ENCODE measurements around the gene HCFC1R1.

The HCFC1R1 gene

GRCh38 chr16:3044708-3045107, 21.0 kb upstream of the HCFC1R1 start:
- Histone ChIP-seq H2BK5ac (ENCODE audit: low read length) (no peak overlapping the region), H4K8ac (ENCODE audit: low read depth, low read length) (no peak overlapping the region), H3K23ac (ENCODE audit: low read depth, low read length, poor library complexity) (no peak overlapping the region), H3K27me3 (ENCODE audit: control insufficient read depth in 3 of 3, insufficient read depth in 3 of 3, low read depth in 1 of 3, low read length in 3 of 3) (peaks cover 14 to 65% (median 28%) of the 10 kb centered on the region in 3 experiments), H3K36me3 (replicated peaks in 1 of 2; ENCODE audit: control insufficient read depth in 2 of 2, insufficient read depth in 2 of 2, low read length in 2 of 2) (no peaks in the 10 kb centered on the region), H3K9me3 (replicated peaks in 1 of 2; ENCODE audit: control insufficient read depth in 2 of 2, insufficient read depth in 1 of 2, low read depth in 1 of 2, low read length in 2 of 2) (peaks cover 0 to 2% of the 10 kb centered on the region in 2 donors), H3K14ac (ENCODE audit: low read length) (no peak overlapping the region), H2BK15ac (ENCODE audit: low read length) (no peak overlapping the region), H2AFZ (ENCODE audit: low read length) (no peak overlapping the region), H3K27ac (replicated peaks; ENCODE audit: low read length) (no peak overlapping the region), H3K9ac (ENCODE audit: low read depth, low read length, poor library complexity) (no peak overlapping the region), H3K18ac (ENCODE audit: low read length) (no peak overlapping the region), H4K91ac (ENCODE audit: low read depth, low read length, poor library complexity) (no peak overlapping the region), H2BK120ac (ENCODE audit: low read depth, low read length) (no peak overlapping the region), H2AK5ac (ENCODE audit: low read depth, low read length) (no peak overlapping the region), H2BK12ac (ENCODE audit: low read length) (no peak overlapping the region), H3K4me1 (ENCODE audit: control insufficient read depth in 2 of 2, insufficient read depth in 1 of 2, low read depth in 1 of 2, low read length in 2 of 2) (peaks cover 0 to 1% of the 10 kb centered on the region in 2 donors), H3K4me3 (ENCODE audit: low read length in 2 of 2) (peak overlapping the region in 1 of 2 donors; percentile 17), H3K4ac (ENCODE audit: low read length) (no peak overlapping the region), H3K4me2 (ENCODE audit: insufficient read depth, low read length, poor library complexity, severe bottlenecking) (no peak overlapping the region), H3K79me1 (ENCODE audit: low read depth, low read length) (peaks cover 3% of the 10 kb centered on the region)
- no peak for DNase-seq (ENCODE audit: low spot score)
- no CpG with 5 or more reads among the region's 6 CpGs for WGBS, 2 donors (ENCODE audit: extremely low coverage in 2 of 2, insufficient read length in 2 of 2, insufficient replicate concordance in 1 of 2)

GRCh38 chr16:3042376-3042775, 18.6 kb upstream of the HCFC1R1 start:
- Histone ChIP-seq H3K4me1 (ENCODE audit: control insufficient read depth in 2 of 2, insufficient read depth in 1 of 2, low read depth in 1 of 2, low read length in 2 of 2) (peaks cover 0 to 1% of the 10 kb centered on the region in 2 donors), H3K9me3 (replicated peaks in 1 of 2; ENCODE audit: control insufficient read depth in 2 of 2, insufficient read depth in 1 of 2, low read depth in 1 of 2, low read length in 2 of 2) (peaks cover 0 to 2% of the 10 kb centered on the region in 2 donors), H3K27me3 (ENCODE audit: control insufficient read depth in 3 of 3, insufficient read depth in 3 of 3, low read depth in 1 of 3, low read length in 3 of 3) (peaks cover 20 to 68% (median 31%) of the 10 kb centered on the region in 3 experiments), H2AFZ (ENCODE audit: low read length) (no peak overlapping the region), H4K8ac (ENCODE audit: low read depth, low read length) (no peak overlapping the region), H4K91ac (ENCODE audit: low read depth, low read length, poor library complexity) (no peak overlapping the region), H3K23ac (ENCODE audit: low read depth, low read length, poor library complexity) (no peak overlapping the region), H3K14ac (ENCODE audit: low read length) (no peak overlapping the region), H2BK12ac (ENCODE audit: low read length) (no peak overlapping the region), H3K36me3 (replicated peaks in 1 of 2; ENCODE audit: control insufficient read depth in 2 of 2, insufficient read depth in 2 of 2, low read length in 2 of 2) (no peaks in the 10 kb centered on the region), H2BK5ac (ENCODE audit: low read length) (no peak overlapping the region), H2BK15ac (ENCODE audit: low read length) (no peak overlapping the region), H3K4me3 (ENCODE audit: low read length in 2 of 2) (no peak overlapping the region), H3K4me2 (ENCODE audit: insufficient read depth, low read length, poor library complexity, severe bottlenecking) (no peak overlapping the region), H3K18ac (ENCODE audit: low read length) (no peak overlapping the region), H3K27ac (replicated peaks; ENCODE audit: low read length) (no peak overlapping the region), H3K79me1 (ENCODE audit: low read depth, low read length) (peaks cover 3% of the 10 kb centered on the region), H3K9ac (ENCODE audit: low read depth, low read length, poor library complexity) (no peak overlapping the region), H2BK120ac (ENCODE audit: low read depth, low read length) (no peak overlapping the region), H2AK5ac (ENCODE audit: low read depth, low read length) (no peak overlapping the region), H3K4ac (ENCODE audit: low read length) (no peak overlapping the region)
- DNase-seq (ENCODE audit: low spot score): no peak
- WGBS, 2 donors (ENCODE audit: extremely low coverage in 2 of 2, insufficient read length in 2 of 2, insufficient replicate concordance in 1 of 2): no CpG with 5 or more reads among the region's 3 CpGs

- H3K36me3 ChIP-seq (replicated peaks in 1 of 2; ENCODE audit: control insufficient read depth in 2 of 2, insufficient read depth in 2 of 2, low read length in 2 of 2): no peaks in the 10 kb centered on the region
- no peak overlapping the region for H2BK120ac ChIP-seq (ENCODE audit: low read depth, low read length)
- no CpG with 5 or more reads among the region's 5 CpGs for WGBS, 2 donors (ENCODE audit: extremely low coverage in 2 of 2, insufficient read length in 2 of 2, insufficient replicate concordance in 1 of 2)
- H3K27me3 ChIP-seq (ENCODE audit: control insufficient read depth in 3 of 3, insufficient read depth in 3 of 3, low read depth in 1 of 3, low read length in 3 of 3): peaks cover 21 to 65% (median 48%) of the 10 kb centered on the region in 3 experiments
- H4K91ac ChIP-seq (ENCODE audit: low read depth, low read length, poor library complexity): no peak overlapping the region
- no peak overlapping the region for H3K23ac ChIP-seq (ENCODE audit: low read depth, low read length, poor library complexity)
- H3K18ac ChIP-seq (ENCODE audit: low read length): no peak overlapping the region
- no peak overlapping the region for H2AFZ ChIP-seq (ENCODE audit: low read length)
- no peak overlapping the region for H2BK12ac ChIP-seq (ENCODE audit: low read length)
- no peak overlapping the region for H2BK15ac ChIP-seq (ENCODE audit: low read length)
- H3K4me3 ChIP-seq (ENCODE audit: low read length in 2 of 2): no peak overlapping the region
- H3K4ac ChIP-seq (ENCODE audit: low read length): no peak overlapping the region
- DNase-seq (ENCODE audit: low spot score): no peak
- no peaks in the 10 kb centered on the region for H3K9me3 ChIP-seq (replicated peaks in 1 of 2; ENCODE audit: control insufficient read depth in 2 of 2, insufficient read depth in 1 of 2, low read depth in 1 of 2, low read length in 2 of 2)
- no peak overlapping the region for H3K27ac ChIP-seq (replicated peaks; ENCODE audit: low read length)
- H3K79me1 ChIP-seq (ENCODE audit: low read depth, low read length): peaks cover 2% of the 10 kb centered on the region
- H3K4me2 ChIP-seq (ENCODE audit: insufficient read depth, low read length, poor library complexity, severe bottlenecking): no peak overlapping the region
- no peak overlapping the region for H3K9ac ChIP-seq (ENCODE audit: low read depth, low read length, poor library complexity)
- no peak overlapping the region for H2AK5ac ChIP-seq (ENCODE audit: low read depth, low read length)
- no peak overlapping the region for H2BK5ac ChIP-seq (ENCODE audit: low read length)
- H4K8ac ChIP-seq (ENCODE audit: low read depth, low read length): no peak overlapping the region
- no peaks in the 10 kb centered on the region for H3K4me1 ChIP-seq (ENCODE audit: control insufficient read depth in 2 of 2, insufficient read depth in 1 of 2, low read depth in 1 of 2, low read length in 2 of 2)
- no peak overlapping the region for H3K14ac ChIP-seq (ENCODE audit: low read length)
Measured at GRCh38 chr16:3038896-3039295, 15.2 kb upstream of the HCFC1R1 start.

GRCh38 chr16:3038256-3038655, 14.5 kb upstream of the HCFC1R1 start:
- Histone ChIP-seq H3K9ac (ENCODE audit: low read depth, low read length, poor library complexity) (no peak overlapping the region), H3K18ac (ENCODE audit: low read length) (no peak overlapping the region), H3K27me3 (ENCODE audit: control insufficient read depth in 3 of 3, insufficient read depth in 3 of 3, low read depth in 1 of 3, low read length in 3 of 3) (peaks cover 21 to 60% (median 55%) of the 10 kb centered on the region in 3 experiments), H2BK12ac (ENCODE audit: low read length) (no peak overlapping the region), H3K4ac (ENCODE audit: low read length) (no peak overlapping the region), H3K9me3 (replicated peaks in 1 of 2; ENCODE audit: control insufficient read depth in 2 of 2, insufficient read depth in 1 of 2, low read depth in 1 of 2, low read length in 2 of 2) (no peaks in the 10 kb centered on the region), H3K4me1 (ENCODE audit: control insufficient read depth in 2 of 2, insufficient read depth in 1 of 2, low read depth in 1 of 2, low read length in 2 of 2) (no peaks in the 10 kb centered on the region), H4K91ac (ENCODE audit: low read depth, low read length, poor library complexity) (no peak overlapping the region), H2BK15ac (ENCODE audit: low read length) (no peak overlapping the region), H3K4me2 (ENCODE audit: insufficient read depth, low read length, poor library complexity, severe bottlenecking) (no peak overlapping the region), H3K4me3 (ENCODE audit: low read length in 2 of 2) (no peak overlapping the region), H3K36me3 (replicated peaks in 1 of 2; ENCODE audit: control insufficient read depth in 2 of 2, insufficient read depth in 2 of 2, low read length in 2 of 2) (no peaks in the 10 kb centered on the region), H3K27ac (replicated peaks; ENCODE audit: low read length) (no peak overlapping the region), H2BK5ac (ENCODE audit: low read length) (peak overlapping the region; percentile 44), H2AFZ (ENCODE audit: low read length) (no peak overlapping the region), H2AK5ac (ENCODE audit: low read depth, low read length) (no peak overlapping the region), H4K8ac (ENCODE audit: low read depth, low read length) (no peak overlapping the region), H3K14ac (ENCODE audit: low read length) (no peak overlapping the region), H2BK120ac (ENCODE audit: low read depth, low read length) (no peak overlapping the region), H3K23ac (ENCODE audit: low read depth, low read length, poor library complexity) (no peak overlapping the region), H3K79me1 (ENCODE audit: low read depth, low read length) (peaks cover 2% of the 10 kb centered on the region)
- WGBS, 2 donors (ENCODE audit: extremely low coverage in 2 of 2, insufficient read length in 2 of 2, insufficient replicate concordance in 1 of 2): no CpG with 5 or more reads among the region's 11 CpGs
- DNase-seq (ENCODE audit: low spot score): no peak

Data from neuronal stem cell (in vitro differentiated cells).